IMR-90 (cell line): Measurements from ENCODE around the gene NAALAD2. TPM values are rescaled to one million over a fixed set of nuclear protein-coding genes. Genes with fewer than 3 reads are reported as not detected.

ENCODE experiments used
- ATAC-seq: fragments of 200-7000 bp; cut with Tn5 transposase; 2 replicates; pipeline ENCODE4 v1.9.1; 2020; ENCODE audit warnings: low read depth, mild to moderate bottlenecking, moderate library complexity
- BruUV-seq: library from RNA; stranded (reverse); fragments of 400-500 nt; replicated peaks from 2 replicates; lab custom pipeline; 2021; lab: Mats Ljungman, UMichigan
- CTCF ChIA-PET: fragments of 300-600 bp; formaldehyde crosslinking; extraction: SDS; loops from one replicate; lab custom pipeline; 2021; ENCODE audit warnings: antibody characterized with exemption; lab: Yijun Ruan, JAX
- POLR2A ChIA-PET: fragments of 300-600 bp; sonication (Branson Sonifier 250); formaldehyde crosslinking; loops from one replicate; lab custom pipeline; 2022; ENCODE audit warnings: antibody characterized with exemption; ENCODE audit not compliant: unreplicated experiment; lab: Charles Lee
- DNase-seq: peaks from one replicate; pipeline ENCODE4 v3.0.0; 2013
- H2AFZ ChIP-seq: replicated peaks from 2 replicates; pipeline ENCODE3; 2013; ENCODE audit warnings: low read length, mild to moderate bottlenecking; ENCODE audit not compliant: poor library complexity
- H2AK5ac ChIP-seq: 2 replicates; pipeline ENCODE4 v1.6.1; 2013; ENCODE audit warnings: low read depth, low read length, inconsistent platforms
- H2AK9ac ChIP-seq: replicated peaks from 2 replicates; pipeline ENCODE3; 2013; ENCODE audit warnings: mild to moderate bottlenecking, low read depth, low read length, moderate library complexity; ENCODE audit not compliant: poor library complexity
- H2BK120ac ChIP-seq: 2 replicates; pipeline ENCODE4 v1.6.1; 2013; ENCODE audit warnings: low read depth, low read length, inconsistent platforms
- H2BK15ac ChIP-seq: 3 replicates; pipeline ENCODE4 v1.6.1; 2013; ENCODE audit warnings: low read depth, low read length, inconsistent platforms
- H2BK20ac ChIP-seq: 2 replicates; pipeline ENCODE4 v1.6.1; 2013; ENCODE audit warnings: low read depth, mild to moderate bottlenecking, inconsistent platforms, low read length, moderate library complexity
- H2BK5ac ChIP-seq: 2 replicates; pipeline ENCODE4 v1.6.1; 2013; ENCODE audit warnings: mild to moderate bottlenecking, low read depth, low read length, inconsistent platforms; ENCODE audit not compliant: poor library complexity, severe bottlenecking
- H3K14ac ChIP-seq: replicated peaks from 2 replicates; pipeline ENCODE4 v1.6.1; 2013; ENCODE audit warnings: low read depth, low read length, inconsistent platforms
- H3K18ac ChIP-seq: 2 replicates; pipeline ENCODE4 v1.6.1; 2013; ENCODE audit warnings: low read depth, low read length, control low read depth
- H3K23ac ChIP-seq: 2 replicates; pipeline ENCODE4 v1.6.1; 2013; ENCODE audit warnings: low read depth, low read length, inconsistent platforms
- H3K27ac ChIP-seq: 2 replicates; pipeline ENCODE4 v1.5.1; 2013; ENCODE audit warnings: mild to moderate bottlenecking, control low read depth, low read length; ENCODE audit not compliant: insufficient read depth
- H3K27me3 ChIP-seq: 2 replicates; pipeline ENCODE4 v1.6.1; 2013; ENCODE audit warnings: low read length; ENCODE audit not compliant: control insufficient read depth, insufficient read depth
- H3K36me3 ChIP-seq: 2 replicates; pipeline ENCODE4 v1.6.1; 2013; ENCODE audit warnings: low read length, mixed read lengths; ENCODE audit not compliant: control insufficient read depth, insufficient read depth
- H3K4ac ChIP-seq: 2 replicates; pipeline ENCODE4 v1.6.1; 2013; ENCODE audit warnings: low read depth, low read length, inconsistent platforms
- H3K4me1 ChIP-seq: 2 replicates; pipeline ENCODE4 v1.6.1; 2013; ENCODE audit warnings: low read length, mixed read lengths; ENCODE audit not compliant: control insufficient read depth, insufficient read depth
- H3K4me2 ChIP-seq: 2 replicates; pipeline ENCODE4 v1.6.1; 2013; ENCODE audit warnings: low read depth, mild to moderate bottlenecking, control low read depth, low read length, moderate library complexity
- H3K4me3 ChIP-seq: 2 replicates; pipeline ENCODE4 v1.5.1; 2013; ENCODE audit warnings: low read depth, mild to moderate bottlenecking, control low read depth, low read length, moderate library complexity; ENCODE audit not compliant: insufficient read depth
- H3K56ac ChIP-seq: 2 replicates; pipeline ENCODE4 v1.6.1; 2013; ENCODE audit warnings: low read length, inconsistent platforms; ENCODE audit not compliant: insufficient read depth; ENCODE audit errors: extremely low read depth
- H3K79me1 ChIP-seq, 2 experiments: 2 replicates each; pipeline ENCODE4 v1.6.1; 2013; ENCODE audit warnings: low read length in 2 of 2, inconsistent platforms in 1 of 2, low read depth in 1 of 2
- H3K9ac ChIP-seq: 2 replicates; pipeline ENCODE4 v1.6.1; 2013; ENCODE audit warnings: low read depth, low read length, control low read depth
- H3K9me1 ChIP-seq: 2 replicates; pipeline ENCODE4 v1.6.1; 2013; ENCODE audit warnings: low read length, inconsistent platforms; ENCODE audit not compliant: insufficient read depth
- H3K9me3 ChIP-seq: 2 replicates; pipeline ENCODE4 v1.6.1; 2013; ENCODE audit warnings: low read length; ENCODE audit not compliant: control insufficient read depth, insufficient read depth
- H4K20me1 ChIP-seq: 2 replicates; pipeline ENCODE4 v1.6.1; 2013; ENCODE audit warnings: low read length, inconsistent platforms; ENCODE audit not compliant: insufficient read depth
- H4K5ac ChIP-seq: 2 replicates; pipeline ENCODE4 v1.6.1; 2013; ENCODE audit warnings: mild to moderate bottlenecking, low read depth, low read length, control low read depth
- H4K8ac ChIP-seq, 2 experiments: 2 replicates each; pipeline ENCODE4 v1.6.1; 2013; ENCODE audit warnings: low read depth in 2 of 2, low read length in 2 of 2, control low read depth in 1 of 2, inconsistent platforms in 1 of 2
- H4K91ac ChIP-seq: 2 replicates; pipeline ENCODE4 v1.6.1; 2013; ENCODE audit warnings: low read depth, low read length, inconsistent platforms; ENCODE audit not compliant: insufficient read depth
- BHLHE40 ChIP-seq: fragments of 150-350 bp; IDR thresholded peaks from 2 replicates; pipeline ENCODE4 v1.6.1; 2016; ENCODE audit warnings: mild to moderate bottlenecking, low read depth, low read length
- CEBPB ChIP-seq: IDR thresholded peaks from 2 replicates; pipeline ENCODE4 v1.6.1; 2012; ENCODE audit warnings: low read depth, low read length, improper control_type of control experiment
- CHD1 ChIP-seq: IDR thresholded peaks from 2 replicates; pipeline ENCODE4 v1.6.1; 2012; ENCODE audit warnings: low read depth, low read length, improper control_type of control experiment
- CTCF ChIP-seq: conservative IDR thresholded peaks from 2 replicates; pipeline ENCODE4 v1.5.1; 2012; ENCODE audit warnings: mild to moderate bottlenecking, low read depth, low read length, improper control_type of control experiment
- ELK1 ChIP-seq: fragments of 150-350 bp; IDR thresholded peaks from 2 replicates; pipeline ENCODE4 v1.6.1; 2016; ENCODE audit warnings: low read depth, mild to moderate bottlenecking, low read length, moderate library complexity, borderline replicate concordance
- FOS ChIP-seq: fragments of 150-350 bp; IDR thresholded peaks from 2 replicates; pipeline ENCODE4 v1.6.1; 2016; ENCODE audit warnings: low read depth, low read length
- MAFK ChIP-seq: IDR thresholded peaks from 2 replicates; pipeline ENCODE4 v1.6.1; 2012; ENCODE audit warnings: low read depth, low read length, improper control_type of control experiment
- MAZ ChIP-seq: IDR thresholded peaks from 2 replicates; pipeline ENCODE4 v1.6.1; 2012; ENCODE audit warnings: low read depth, mild to moderate bottlenecking, low read length, improper control_type of control experiment, moderate library complexity, borderline replicate concordance
- MXI1 ChIP-seq: IDR thresholded peaks from 2 replicates; pipeline ENCODE4 v1.6.1; 2012; ENCODE audit warnings: low read depth, mild to moderate bottlenecking, low read length, moderate library complexity, borderline replicate concordance
- NFE2L2 ChIP-seq: fragments of 150-350 bp; IDR thresholded peaks from 2 replicates; pipeline ENCODE4 v1.6.1; 2016; ENCODE audit warnings: low read depth, mild to moderate bottlenecking, low read length
- POLR2A ChIP-seq: IDR thresholded peaks from 2 replicates; pipeline ENCODE4 v1.6.1; 2012; ENCODE audit warnings: mild to moderate bottlenecking, low read depth, low read length
- RAD21 ChIP-seq: IDR thresholded peaks from 2 replicates; pipeline ENCODE4 v1.6.1; 2012; ENCODE audit warnings: low read length, improper control_type of control experiment
- RCOR1 ChIP-seq: IDR thresholded peaks from 2 replicates; pipeline ENCODE4 v1.6.1; 2012; ENCODE audit warnings: mild to moderate bottlenecking, low read length, improper control_type of control experiment; ENCODE audit not compliant: insufficient replicate concordance
- RFX5 ChIP-seq: IDR thresholded peaks from 2 replicates; pipeline ENCODE4 v1.8.0; 2012; ENCODE audit warnings: low read depth, mild to moderate bottlenecking, low read length, moderate library complexity
- SMC3 ChIP-seq: fragments of 150-350 bp; IDR thresholded peaks from 2 replicates; pipeline ENCODE4 v1.6.1; 2016; ENCODE audit warnings: low read depth, mild to moderate bottlenecking, antibody characterized with exemption, low read length, moderate library complexity
- USF2 ChIP-seq: fragments of 150-350 bp; IDR thresholded peaks from 2 replicates; pipeline ENCODE4 v1.6.1; 2017; ENCODE audit warnings: mild to moderate bottlenecking, antibody characterized with exemption, low read length, low read depth
- WGBS, 2 experiments: methylation state at CpG; one replicate each; pipeline versions ENCODE4 v1.1.5 to v1.1.7; 2013; ENCODE audit warnings: missing lambda C conversion rate in 2 of 2; ENCODE audit not compliant: insufficient read length in 1 of 2; ENCODE audit errors: extremely low coverage in 2 of 2; 5-methylcytosine and 5-hydroxymethylcytosine counted together
- dilution Hi-C: fragments of 300-500 bp; cut with HindIII; formaldehyde crosslinking; loops from one replicate; pipeline ENCODE4 v1.14.3; 2018; ENCODE audit warnings: low sequenced_read_pairs; ENCODE audit not compliant: unreplicated experiment
- in situ Hi-C: fragments of 300-500 bp; cut with MboI; formaldehyde crosslinking; loops from 3 replicates; pipeline ENCODE4 v1.14.3; 2019; ENCODE audit warnings: low sequenced_read_pairs, inconsistent platforms, mixed read lengths
- intact Hi-C: fragments of 100-400 bp; cut with micrococcal nuclease; formaldehyde crosslinking; loops from 2 replicates; pipeline ENCODE4 v1.10.0; 2022
- polyA plus RNA-seq, 3 experiments: library from polyadenylated mRNA; depleted of rRNA; stranded (reverse); fragments of >200 nt; gene quantifications; 2 replicates each; pipeline ENCODE4 v1.2.3, GENCODE V29; 2012; ENCODE audit warnings: low replicate concordance in 1 of 3
- total RNA-seq: library from RNA; depleted of rRNA; stranded (reverse); fragments of >200 nt; gene quantifications from 2 replicates; pipeline ENCODE4 v1.2.3, GENCODE V29; 2012

Gene NAALAD2
- total and polyA plus RNA-seq, 2 of the 4 experiments (the other 2 are of a cell fraction), result under 0.01 to 0.09 TPM

- Histone ChIP-seq H2AK9ac (no peak overlapping the region), H3K18ac (no peak overlapping the region), H2BK20ac (no peak overlapping the region), H2BK15ac (no peak overlapping the region), H3K36me3 (no peaks in the 10 kb centered on the region), H4K91ac (no peak overlapping the region), H2AFZ (no peak overlapping the region), H3K79me1 (no peaks in the 10 kb centered on the region), H3K9me1 (no peaks in the 10 kb centered on the region), H3K14ac (no peak overlapping the region), H4K5ac (no peak overlapping the region), H3K9me3 (no peaks in the 10 kb centered on the region; the same call in 1 of the 2 replicates), H3K4ac (no peak overlapping the region), H4K20me1 (no peaks in the 10 kb centered on the region), H3K9ac (no peak overlapping the region), H3K4me2 (no peak overlapping the region), H3K4me1 (no peaks in the 10 kb centered on the region), H2AK5ac (no peak overlapping the region), H2BK5ac (no peak overlapping the region), H3K27ac (no peak overlapping the region), H3K4me3 (no peak overlapping the region), H2BK120ac (no peak overlapping the region), H3K56ac (no peak overlapping the region), H3K27me3 (no peaks in the 10 kb centered on the region), H3K23ac (no peak overlapping the region), H4K8ac (no peak overlapping the region)
- no TSS peak for BruUV-seq
- CTCF ChIA-PET, result no interaction called here
- intact Hi-C loops (no loop called here), dilution Hi-C loops (no loop called here), in situ Hi-C loops (no loop called here)
- POLR2A ChIA-PET, result no interaction called here
- no CpG with 5 or more reads among the region's 1 CpG for WGBS, 2 experiments
- no peak for TF ChIP-seq FOS
- no peak for TF ChIP-seq BHLHE40
- no peak for TF ChIP-seq MAFK
- no peak for TF ChIP-seq ELK1
- no peak for TF ChIP-seq NFE2L2
- no peak for TF ChIP-seq MAZ
- TF ChIP-seq USF2, result no peak
- TF ChIP-seq MXI1, result no peak
- no peak for TF ChIP-seq CHD1
- TF ChIP-seq POLR2A, result no peak
- no peak for TF ChIP-seq RCOR1
- no peak for TF ChIP-seq CTCF
- TF ChIP-seq CEBPB, result no peak
- no peak for TF ChIP-seq SMC3
- no peak for TF ChIP-seq RFX5
- TF ChIP-seq RAD21, result no peak
- DNase-seq, result peak; percentile 23
- 0 out of 2 replicates have a peak, but pooled peaks have one; percentile 14 for ATAC-seq
Measured at GRCh38 chr11:90229791-90230190, 95.3 kb downstream of the NAALAD2 start.
